K562 (cell line): Measurements from ENCODE around the gene CYB5R4. TPM values are rescaled to one million over a fixed set of nuclear protein-coding genes. Genes with fewer than 3 reads are reported as not detected.

ENCODE experiments used
- ATAC-seq: fragments of 200-7000 bp; cut with Tn5 transposase; 3 replicates; pipeline ENCODE4 v1.9.1; 2020; ENCODE audit warnings: moderate library complexity
- BruUV-seq: library from RNA; stranded (reverse); fragments of 400-500 nt; replicated peaks from 2 replicates; lab custom pipeline; 2021; lab: Mats Ljungman, UMichigan
- CTCF ChIA-PET: fragments of 300-600 bp; formaldehyde crosslinking; extraction: SDS; loops from one replicate; lab custom pipeline; 2021; ENCODE audit warnings: low intra/inter-chr PET ratio; lab: Yijun Ruan, JAX
- POLR2A ChIA-PET: fragments of 300-600, 350-650 bp; sonication (Branson Sonifier 250); formaldehyde crosslinking; extraction: SDS; loops from one replicate; lab custom pipeline; 2021; ENCODE audit warnings: antibody characterized with exemption, inconsistent platforms; lab: Yijun Ruan, JAX
- DNase-seq, 4 experiments: peaks; one replicate each; pipeline versions ENCODE4 v3.0.0 to v3.0.0-alpha.2; 2011 to 2018; ENCODE audit warnings: low spot score in 3 of 4, mixed read lengths in 3 of 4; ENCODE audit errors: extremely low read depth in 1 of 4
- FAIRE-seq: peaks from 2 replicates; lab custom pipeline; 2011; peaks lifted over from hg19 to GRCh38; lab: Jason Lieb, UNC
- H2AFZ ChIP-seq: 2 replicates; pipeline ENCODE4 v1.6.0; 2011; ENCODE audit warnings: low read depth, low read length, control low read depth, inconsistent platforms
- H3K27ac ChIP-seq: fragments of 200-600 bp; 3 replicates; pipeline ENCODE4 v1.8.0; 2011; ENCODE audit warnings: low read depth, mild to moderate bottlenecking, control low read depth, inconsistent platforms, low read length, moderate library complexity, mixed read lengths; ENCODE audit errors: extremely low read depth
- H3K27me3 ChIP-seq, 2 experiments: fragments of 300-600 bp in 1 of 2; 2 replicates in 1 of 2; 3 replicates in 1 of 2; pipeline versions ENCODE4 v1.6.0 to v1.8.0; 2011; ENCODE audit warnings: inconsistent platforms in 2 of 2, low read length in 2 of 2, mild to moderate bottlenecking in 1 of 2, mixed read lengths in 1 of 2, moderate library complexity in 1 of 2; ENCODE audit not compliant: control insufficient read depth in 2 of 2, insufficient read depth in 2 of 2
- H3K36me3 ChIP-seq: fragments of 300-600 bp; 3 replicates; pipeline ENCODE4 v1.8.0; 2011; ENCODE audit warnings: mild to moderate bottlenecking, low read length, inconsistent platforms; ENCODE audit not compliant: control insufficient read depth, insufficient read depth
- H3K4me1 ChIP-seq, 2 experiments: fragments of 200-600 bp in 1 of 2; replicated peaks in 1 of 2; 2 replicates in 1 of 2; 3 replicates in 1 of 2; pipeline versions ENCODE4 v1.5.1 to v1.8.0; 2011; ENCODE audit warnings: inconsistent platforms in 2 of 2, low read length in 2 of 2, mild to moderate bottlenecking in 1 of 2, mixed read lengths in 1 of 2, moderate library complexity in 1 of 2; ENCODE audit not compliant: control insufficient read depth in 2 of 2, insufficient read depth in 2 of 2
- H3K4me2 ChIP-seq: 2 replicates; pipeline ENCODE4 v1.6.1; 2011; ENCODE audit warnings: low read length, control low read depth, inconsistent platforms, mixed read lengths; ENCODE audit not compliant: insufficient read depth
- H3K4me3 ChIP-seq: fragments of 200-600 bp; sonication (generic), shearing (Covaris generic); 2 replicates; pipeline ENCODE4 v1.5.1; 2016; ENCODE audit warnings: control low read depth, inconsistent platforms
- H3K79me2 ChIP-seq: fragments of 200-600 bp; 3 replicates; pipeline ENCODE4 v1.8.0; 2011; ENCODE audit warnings: low read length, inconsistent platforms; ENCODE audit not compliant: control insufficient read depth, insufficient read depth
- H3K9ac ChIP-seq, 2 experiments: 2 replicates each; pipeline versions ENCODE4 v1.6.0 to v1.6.1; 2011; ENCODE audit warnings: low read depth in 2 of 2, low read length in 2 of 2, control low read depth in 1 of 2, inconsistent platforms in 1 of 2, mild to moderate bottlenecking in 1 of 2, mixed read lengths in 1 of 2; ENCODE audit not compliant: insufficient read depth in 1 of 2
- H3K9me1 ChIP-seq: one replicate; pipeline ENCODE4 v1.6.0; 2011; ENCODE audit warnings: inconsistent platforms, mild to moderate bottlenecking, low read length, moderate library complexity; ENCODE audit not compliant: control insufficient read depth, insufficient read depth
- H3K9me3 ChIP-seq: replicated peaks from 2 replicates; pipeline ENCODE4 v1.5.1; 2011; ENCODE audit warnings: low read depth, low read length, inconsistent platforms; ENCODE audit not compliant: control insufficient read depth, insufficient read depth
- H4K20me1 ChIP-seq: replicated peaks from 2 replicates; pipeline ENCODE4 v1.6.1; 2011; ENCODE audit warnings: low read length, inconsistent platforms, mixed read lengths; ENCODE audit not compliant: control insufficient read depth, insufficient read depth
- CREB5 ChIP-seq: fragments of 250-450 bp; sonication (Bioruptor Pico); IDR thresholded peaks from 2 replicates; pipeline ENCODE4 v1.5.0; 2020; ENCODE audit warnings: mild to moderate bottlenecking
- HDAC1 ChIP-seq, 2 experiments: fragments of 450-650 bp; IDR thresholded peaks; 2 replicates each; pipeline ENCODE4 v1.6.1; 2016 to 2017; ENCODE audit warnings: inconsistent platforms in 1 of 2, mild to moderate bottlenecking in 1 of 2, moderate library complexity in 1 of 2
- MEF2D ChIP-seq: conservative IDR thresholded peaks from 2 replicates; pipeline ENCODE4 v1.6.1; 2016; ENCODE audit warnings: low read depth, missing genetic modification characterization, missing compliant biosample characterization
- MYNN ChIP-seq, 2 experiments: sonication (generic); formaldehyde crosslinking in 1 of 2; IDR thresholded peaks; 2 replicates each; pipeline versions ENCODE4 v1.5.0 to v1.6.1; 2016 to 2020; ENCODE audit warnings: antibody characterized with exemption in 1 of 2, missing genetic modification reagents in 1 of 2
- SMAD2 ChIP-seq: fragments of 150-350 bp; IDR thresholded peaks from 2 replicates; pipeline ENCODE4 v1.6.1; 2014; ENCODE audit warnings: low read depth, mild to moderate bottlenecking, low read length
- TEAD4 ChIP-seq, 2 experiments: sonication (generic) in 1 of 2; formaldehyde crosslinking in 1 of 2; IDR thresholded peaks; 2 replicates each; pipeline versions ENCODE4 v1.6.1 to v1.8.0; 2012 to 2022; ENCODE audit warnings: borderline replicate concordance in 1 of 2, inconsistent platforms in 1 of 2, low read length in 1 of 2, mild to moderate bottlenecking in 1 of 2, missing genetic modification reagents in 1 of 2
- WGBS: fragments of 100-300 bp; shearing (Covaris generic); methylation state at CpG from one replicate; pipeline ENCODE4 v1.1.6; 2016; ENCODE audit warnings: low coverage, mixed read lengths; ENCODE audit not compliant: insufficient coverage; ENCODE audit errors: missing lambda C conversion rate; 5-methylcytosine and 5-hydroxymethylcytosine counted together
- in situ Hi-C: fragments of 300-500 bp; cut with MboI; formaldehyde crosslinking; loops from 4 replicates; pipeline ENCODE4 v1.15.0; 2018; ENCODE audit warnings: inconsistent platforms, mixed read lengths
- intact Hi-C: fragments of 100-400 bp; cut with micrococcal nuclease; formaldehyde crosslinking; loops from 2 replicates; pipeline ENCODE4 v1.14.2; 2022
- polyA plus RNA-seq, 8 experiments: library from polyadenylated mRNA; depleted of rRNA in 4 of 8; stranded (reverse) in 5 of 8; unstranded in 3 of 8; fragments of >200 nt; fragmentation: Nextera tagmentation in 2 of 8; fragmentation: Illumina TruSeq in 1 of 8; extraction: Ambion mirVana in 2 of 8; extraction: Trizol in 1 of 8; gene quantifications; 2 replicates each; pipeline versions ENCODE4 v1.2.1 to v1.2.3, GENCODE V29; 2011 to 2014; ENCODE audit warnings: inconsistent platforms in 1 of 8, missing spikeins in 1 of 8
- total RNA-seq, 7 experiments: library from RNA; depleted of rRNA in 6 of 7; stranded (reverse); fragments of >200 nt in 6 of 7; fragmentation: Illumina TruSeq in 2 of 7; extraction: Trizol in 2 of 7; gene quantifications; 2 replicates each; pipeline versions ENCODE4 v1.2.1 to v1.2.3, GENCODE V29; 2011 to 2021; ENCODE audit warnings: low replicate concordance in 1 of 7
- TF ChIP-seq, protein P1 (sequence below), 2 experiments: IDR thresholded peaks; 2 replicates each; pipeline ENCODE4 v1.6.1; 2011; ENCODE audit warnings: borderline replicate concordance in 1 of 2, control low read depth in 1 of 2, low read depth in 1 of 2, low read length in 1 of 2, mild to moderate bottlenecking in 1 of 2, mixed read lengths in 1 of 2, moderate library complexity in 1 of 2; ENCODE audit not compliant: insufficient read depth in 1 of 2, insufficient read length in 1 of 2, poor library complexity in 1 of 2, severe bottlenecking in 1 of 2; ENCODE audit errors: extremely low read depth in 1 of 2

CYB5R4 gene
- total and polyA plus RNA-seq, 9 of the 15 experiments (the other 6 are each of a cell fraction or from before 2014, with no cell fraction given): 5.9 to 23.1 (median 19.0) TPM

DNA sequence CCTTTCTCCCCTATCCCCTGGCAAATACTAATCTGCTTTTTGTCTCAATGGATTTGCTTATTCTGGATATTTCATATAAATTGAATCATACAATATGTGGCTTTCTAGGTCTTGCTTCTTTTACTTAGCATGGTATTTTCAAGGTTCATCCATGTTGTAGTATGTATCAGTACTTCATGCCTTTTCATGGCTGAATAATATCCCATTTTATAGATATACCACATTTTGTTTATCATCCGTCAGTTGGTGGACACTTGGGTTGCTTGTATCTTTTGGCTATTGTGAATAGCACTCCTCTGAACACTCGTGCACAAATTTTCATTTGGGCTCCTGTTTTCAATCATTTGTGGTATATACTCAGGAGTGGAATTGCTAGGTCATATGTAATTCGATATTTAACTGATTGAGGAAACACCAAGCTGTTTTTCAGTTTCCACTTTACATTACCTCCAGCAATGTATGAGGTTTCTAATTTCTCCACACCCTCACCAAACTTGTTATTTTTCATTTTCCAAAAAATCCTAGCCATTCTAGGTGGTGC lies 36.8 kb upstream of the CYB5R4 start:
- H3K36me3 ChIP-seq: no peaks in the 10 kb centered on the region
- no peak overlapping the region for H2AFZ ChIP-seq
- H3K4me3 ChIP-seq: no peak overlapping the region
- intact Hi-C loops: no loop called here
- ChIA-PET CTCF (no interaction called here), POLR2A (no interaction called here)
- DNase-seq: no peak
- H3K4me2 ChIP-seq: no peak overlapping the region
- H4K20me1 ChIP-seq: no peaks in the 10 kb centered on the region
- H3K4me1 ChIP-seq: no peaks in the 10 kb centered on the region
- ATAC-seq: no peak
- no peaks in the 10 kb centered on the region for H3K9me1 ChIP-seq
- TF ChIP-seq TEAD4 (IDR thresholded peaks at IDR 0.05; ENCODE audit: low read length) (no peak), TEAD4 (CRISPR knock-in tag; IDR thresholded peaks at IDR 0.05; ENCODE audit: borderline replicate concordance) (no peak), CREB5 (CRISPR knock-in tag) (no peak)
- H3K9ac ChIP-seq: no peak overlapping the region
- FAIRE-seq: no peak
- WGBS: 0% methylated on average over 3 of the region's 3 CpGs
- no peak overlapping the region for H3K27ac ChIP-seq
- no TSS peak for BruUV-seq
- H3K79me2 ChIP-seq: no peaks in the 10 kb centered on the region
- no peaks in the 10 kb centered on the region; a peak in 1 of 5 replicates for H3K27me3 ChIP-seq
- no peaks in the 10 kb centered on the region for H3K9me3 ChIP-seq
- in situ Hi-C loops: no loop called here

DNA sequence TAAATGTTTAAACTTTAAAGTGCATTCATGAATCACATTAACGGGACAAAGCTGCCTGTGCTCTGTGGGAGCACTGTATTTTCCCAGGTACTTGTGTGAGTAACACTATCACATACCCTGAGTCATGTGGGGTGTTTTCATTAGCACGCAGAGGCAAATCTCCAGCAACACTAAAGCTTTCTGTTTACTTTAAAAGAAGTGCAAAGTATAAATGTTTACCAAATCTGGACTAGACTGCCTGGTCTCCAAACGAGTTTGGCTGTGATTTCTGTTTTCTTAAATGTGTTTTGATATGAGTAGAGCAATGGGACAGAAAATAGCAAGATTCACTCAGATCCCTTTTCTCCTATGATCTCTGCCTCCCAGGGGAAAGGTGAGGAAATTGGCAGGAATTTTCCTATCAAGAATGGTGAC lies 35.1 kb upstream of the CYB5R4 start:
- no peaks in the 10 kb centered on the region for H3K36me3 ChIP-seq
- H3K9me1 ChIP-seq: no peaks in the 10 kb centered on the region
- no peak for TF ChIP-seq SMAD2
- TF ChIP-seq MYNN (IDR thresholded peaks at IDR 0.05): no peak
- TF ChIP-seq MYNN (CRISPR knock-in tag; IDR thresholded peaks at IDR 0.05): no peak
- no peak for TF ChIP-seq MEF2D (tag)
- TF ChIP-seq HDAC1 (IDR thresholded peaks at IDR 0.05): no peak
- TF ChIP-seq, protein P1, sequence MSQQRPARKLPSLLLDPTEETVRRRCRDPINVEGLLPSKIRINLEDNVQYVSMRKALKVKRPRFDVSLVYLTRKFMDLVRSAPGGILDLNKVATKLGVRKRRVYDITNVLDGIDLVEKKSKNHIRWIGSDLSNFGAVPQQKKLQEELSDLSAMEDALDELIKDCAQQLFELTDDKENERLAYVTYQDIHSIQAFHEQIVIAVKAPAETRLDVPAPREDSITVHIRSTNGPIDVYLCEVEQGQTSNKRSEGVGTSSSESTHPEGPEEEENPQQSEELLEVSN (IDR thresholded peaks at IDR 0.05; ENCODE audit: borderline replicate concordance in 1 of 2, extremely low read depth in 1 of 2, insufficient read depth in 1 of 2, insufficient read length in 1 of 2, low read depth in 1 of 2, low read length in 1 of 2, poor library complexity in 1 of 2, severe bottlenecking in 1 of 2): no peak
- TF ChIP-seq, all 486 proteins: peak for 0
- 0% methylated on average over 3 of the region's 3 CpGs for WGBS
- H3K4me1 ChIP-seq: no peaks in the 10 kb centered on the region
- H3K4me3 ChIP-seq: no peak overlapping the region
- H3K9me3 ChIP-seq: no peaks in the 10 kb centered on the region
- no peaks in the 10 kb centered on the region; a peak in 1 of 5 replicates for H3K27me3 ChIP-seq
- in situ Hi-C loops: no loop called here
- intact Hi-C loops: no loop called here
- CTCF ChIA-PET: no interaction called here
- DNase-seq: no peak
- no peaks in the 10 kb centered on the region for H3K79me2 ChIP-seq
- no peak overlapping the region for H3K9ac ChIP-seq
- FAIRE-seq: no peak
- H4K20me1 ChIP-seq: no peaks in the 10 kb centered on the region
- no peak for ATAC-seq
- no peak overlapping the region for H2AFZ ChIP-seq
- no peak overlapping the region for H3K4me2 ChIP-seq
- POLR2A ChIA-PET: no interaction called here
- H3K27ac ChIP-seq: no peak overlapping the region
- no TSS peak for BruUV-seq
